ENCODE measurements around the gene RXYLT1. TPM values are rescaled to one million over a fixed set of nuclear protein-coding genes. Genes with fewer than 3 reads are reported as not detected.
A peak's percentile ranks its signal among the peaks of the same experiment; 100 is the strongest.

The RXYLT1 gene
- total and polyA plus RNA-seq, 2 of the 8 experiments (the other 6 are each of a cell fraction or from before 2014, with no cell fraction given), result 3.8 to 10.9 TPM

- peak; percentile 85 to 92 for TF ChIP-seq RAD21 (IDR thresholded peaks at IDR 0.05 in 1 of 2, conservative IDR thresholded peaks at IDR 0.05 in 1 of 2; ENCODE audit: low read depth in 2 of 2, low read length in 2 of 2)
- TF ChIP-seq RXRA (IDR thresholded peaks at IDR 0.05; ENCODE audit: insufficient read depth, low read depth, low read length), result no peak
- no peak for TF ChIP-seq KDM1A (IDR thresholded peaks at IDR 0.05; ENCODE audit: borderline replicate concordance, low read length)
- TF ChIP-seq POLR2A (IDR thresholded peaks at IDR 0.05; ENCODE audit: control extremely low read depth in 1 of 2, low read depth in 2 of 2, low read length in 2 of 2), result peak in 1 of 2 experiments; percentile 53; a peak in 1 of 3 replicates
- no peak for TF ChIP-seq CEBPB (IDR thresholded peaks at IDR 0.05; ENCODE audit: low read depth, low read length)
- no peak; the same call in 1 of the 2 replicates for TF ChIP-seq RBBP5 (IDR thresholded peaks at IDR 0.05; ENCODE audit: borderline replicate concordance, low read depth, low read length)
- TF ChIP-seq ZNF274 (IDR thresholded peaks at IDR 0.05; ENCODE audit: borderline replicate concordance, extremely low read depth, low read length), result no peak
- TF ChIP-seq POU5F1 (IDR thresholded peaks at IDR 0.05; ENCODE audit: low read depth, low read length), result no peak
- no peak for TF ChIP-seq SP2 (IDR thresholded peaks at IDR 0.05; ENCODE audit: low read length)
- no peak for TF ChIP-seq GTF2F1 (IDR thresholded peaks at IDR 0.05; ENCODE audit: borderline replicate concordance, low read depth, low read length)
- TF ChIP-seq CHD1 (IDR thresholded peaks at IDR 0.05; ENCODE audit: low read depth, low read length), result no peak
- peak; percentile 71 for TF ChIP-seq YY1 (IDR thresholded peaks at IDR 0.05; ENCODE audit: low read depth, low read length)
- TF ChIP-seq SUZ12 (IDR thresholded peaks at IDR 0.05; ENCODE audit: low read length), result no peak
- no peak for TF ChIP-seq SIX5 (IDR thresholded peaks at IDR 0.05; ENCODE audit: low read depth, low read length)
- TF ChIP-seq CBX8 (IDR thresholded peaks at IDR 0.05; ENCODE audit: borderline replicate concordance, low read depth, low read length), result no peak
- TF ChIP-seq RFX5 (IDR thresholded peaks at IDR 0.05; ENCODE audit: borderline replicate concordance, low read depth, low read length), result no peak
- no peak for TF ChIP-seq MAFK (IDR thresholded peaks at IDR 0.05; ENCODE audit: low read depth, low read length)
- TF ChIP-seq TCF12 (IDR thresholded peaks at IDR 0.05; ENCODE audit: low read depth, low read length), result no peak
- no peak for TF ChIP-seq SAP30 (IDR thresholded peaks at IDR 0.05; ENCODE audit: insufficient read depth, insufficient replicate concordance, low read length)
- TF ChIP-seq JUND (IDR thresholded peaks at IDR 0.05; ENCODE audit: low read length), result no peak
- no peak for TF ChIP-seq EZH2 (IDR thresholded peaks at IDR 0.05; ENCODE audit: low read depth, low read length, severe bottlenecking)
- TF ChIP-seq, protein P1, sequence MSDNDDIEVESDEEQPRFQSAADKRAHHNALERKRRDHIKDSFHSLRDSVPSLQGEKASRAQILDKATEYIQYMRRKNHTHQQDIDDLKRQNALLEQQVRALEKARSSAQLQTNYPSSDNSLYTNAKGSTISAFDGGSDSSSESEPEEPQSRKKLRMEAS (IDR thresholded peaks at IDR 0.05), result peak; percentile 75
Observed at GRCh38 chr12:63843721-63844390, 64.1 kb downstream of the RXYLT1 start (continued).
